Vagina (tissue), 2 donors: ENCODE data around the gene NYAP2. TPM values are rescaled to one million over a fixed set of nuclear protein-coding genes. Genes with fewer than 3 reads are reported as not detected.

Source experiments
- DNase-seq, 2 donors: peaks; one replicate each; pipeline ENCODE4 v3.0.0-alpha.2; 2017; ENCODE audit errors: extremely low spot score in 2 of 2
- H3K27ac ChIP-seq: fragments of 200-600 bp; sonication (generic); one replicate; pipeline ENCODE4 v1.5.1; 2019
- H3K27me3 ChIP-seq: fragments of 200-600 bp; sonication (generic); one replicate; pipeline ENCODE4 v1.5.1; 2019
- H3K36me3 ChIP-seq, 2 donors: fragments of 200-600 bp; sonication (generic); one replicate each; pipeline ENCODE4 v1.5.1; 2017 to 2019
- H3K4me1 ChIP-seq: fragments of 200-600 bp; sonication (generic); one replicate; pipeline ENCODE4 v1.5.1; 2019
- H3K4me3 ChIP-seq, 2 donors: fragments of 200-600 bp; sonication (generic); 1 replicate in 1 of 2; 2 replicates in 1 of 2; pipeline ENCODE4 v1.5.1; 2016 to 2019
- H3K9me3 ChIP-seq: fragments of 200-600 bp; sonication (generic); one replicate; pipeline ENCODE4 v1.5.1; 2019
- POLR2A ChIP-seq, 2 donors: fragments of 450-650 bp; IDR thresholded peaks; one replicate each; pipeline ENCODE4 v1.6.1; 2017; ENCODE audit warnings: antibody characterized with exemption in 2 of 2, mild to moderate bottlenecking in 2 of 2, moderate library complexity in 2 of 2
- POLR2AphosphoS5 ChIP-seq, 2 donors: sonication (generic); formaldehyde crosslinking; IDR thresholded peaks; one replicate each; pipeline ENCODE4 v1.9.0; 2017; ENCODE audit warnings: antibody characterized with exemption in 2 of 2, mild to moderate bottlenecking in 2 of 2, low read depth in 1 of 2; ENCODE audit not compliant: insufficient read depth in 1 of 2
- intact Hi-C: fragments of 100-400 bp; cut with DNase I; formaldehyde crosslinking; loops from one replicate; pipeline ENCODE4 v1.15.1; 2023
- total RNA-seq: library from RNA; depleted of rRNA; stranded (reverse); fragments of >200 nt; gene quantifications from one replicate; pipeline ENCODE4 v1.2.3, GENCODE V29; 2016
- TF ChIP-seq, protein P1 (sequence below), 3 experiments: fragments of 450-650 bp in 2 of 3; fragments of 200-600 bp in 1 of 3; sonication (generic) in 1 of 3; IDR thresholded peaks; one replicate each; pipeline ENCODE4 v1.5.1; 2017 to 2019; ENCODE audit warnings: antibody characterized with exemption in 3 of 3, mild to moderate bottlenecking in 2 of 3, moderate library complexity in 2 of 3

NYAP2 gene
- total RNA-seq, 1 donor from 2014 or later: 0.25 TPM

DNA sequence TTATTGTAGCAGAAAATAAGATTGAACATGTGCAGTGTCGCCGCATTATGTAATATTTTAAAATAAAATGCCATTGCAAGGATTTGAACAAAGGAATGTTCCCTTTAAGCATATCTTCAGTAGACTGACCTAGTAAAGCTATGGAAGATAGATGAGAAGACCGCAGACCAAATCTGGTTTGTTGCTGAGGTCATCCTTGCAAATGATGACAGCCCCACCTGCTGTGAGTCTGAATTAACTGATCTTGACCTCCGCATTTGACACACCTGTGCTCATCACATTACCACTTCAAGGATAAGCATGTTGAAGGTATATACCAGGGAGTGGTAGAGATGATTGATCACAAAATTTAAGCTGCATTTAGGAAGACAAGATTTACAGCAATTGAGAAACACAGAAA is 96.2 kb downstream of the NYAP2 start:
- Histone ChIP-seq H3K27ac (no peak overlapping the region), H3K4me1 (no peaks in the 10 kb centered on the region), H3K27me3 (no peaks in the 10 kb centered on the region), H3K4me3 (no peak overlapping the region), H3K36me3 (no peaks in the 10 kb centered on the region), H3K9me3 (no peaks in the 10 kb centered on the region)
- DNase-seq: no peak
- intact Hi-C loops: no loop called here
- TF ChIP-seq POLR2AphosphoS5 (IDR thresholded peaks at IDR 0.05; ENCODE audit: insufficient read depth in 1 of 2, low read depth in 1 of 2): no peak
- TF ChIP-seq POLR2A (IDR thresholded peaks at IDR 0.05): no peak
- TF ChIP-seq, protein P1, sequence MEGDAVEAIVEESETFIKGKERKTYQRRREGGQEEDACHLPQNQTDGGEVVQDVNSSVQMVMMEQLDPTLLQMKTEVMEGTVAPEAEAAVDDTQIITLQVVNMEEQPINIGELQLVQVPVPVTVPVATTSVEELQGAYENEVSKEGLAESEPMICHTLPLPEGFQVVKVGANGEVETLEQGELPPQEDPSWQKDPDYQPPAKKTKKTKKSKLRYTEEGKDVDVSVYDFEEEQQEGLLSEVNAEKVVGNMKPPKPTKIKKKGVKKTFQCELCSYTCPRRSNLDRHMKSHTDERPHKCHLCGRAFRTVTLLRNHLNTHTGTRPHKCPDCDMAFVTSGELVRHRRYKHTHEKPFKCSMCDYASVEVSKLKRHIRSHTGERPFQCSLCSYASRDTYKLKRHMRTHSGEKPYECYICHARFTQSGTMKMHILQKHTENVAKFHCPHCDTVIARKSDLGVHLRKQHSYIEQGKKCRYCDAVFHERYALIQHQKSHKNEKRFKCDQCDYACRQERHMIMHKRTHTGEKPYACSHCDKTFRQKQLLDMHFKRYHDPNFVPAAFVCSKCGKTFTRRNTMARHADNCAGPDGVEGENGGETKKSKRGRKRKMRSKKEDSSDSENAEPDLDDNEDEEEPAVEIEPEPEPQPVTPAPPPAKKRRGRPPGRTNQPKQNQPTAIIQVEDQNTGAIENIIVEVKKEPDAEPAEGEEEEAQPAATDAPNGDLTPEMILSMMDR (IDR thresholded peaks at IDR 0.05): no peak

DNA sequence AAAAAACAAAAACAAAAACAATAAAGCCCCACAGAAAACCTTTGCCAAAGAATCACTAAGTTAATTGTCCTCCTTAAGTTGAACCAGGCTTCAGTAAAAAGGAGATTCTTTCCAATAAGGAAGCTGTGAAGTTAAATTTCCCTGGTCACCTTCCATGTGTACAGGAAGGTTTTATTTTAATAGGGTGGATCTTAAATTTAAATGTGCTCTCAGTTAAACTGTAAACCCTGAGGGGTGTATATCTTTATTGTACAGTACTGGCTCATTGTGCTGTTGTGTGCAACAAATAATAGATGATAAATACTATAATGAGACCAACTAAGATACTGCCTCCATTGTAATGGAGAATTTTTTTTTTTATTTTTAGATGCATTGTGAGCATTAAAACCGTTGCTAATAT is 97.1 kb downstream of the NYAP2 start:
- H3K4me1 ChIP-seq: no peaks in the 10 kb centered on the region
- DNase-seq: no peak
- TF ChIP-seq POLR2AphosphoS5 (IDR thresholded peaks at IDR 0.05; ENCODE audit: insufficient read depth in 1 of 2, low read depth in 1 of 2) (no peak), POLR2A (IDR thresholded peaks at IDR 0.05) (no peak)
- TF ChIP-seq, protein P1 (IDR thresholded peaks at IDR 0.05): no peak
- H3K4me3 ChIP-seq: no peak overlapping the region
- H3K27me3 ChIP-seq: no peaks in the 10 kb centered on the region
- no peak overlapping the region for H3K27ac ChIP-seq
- H3K9me3 ChIP-seq: no peaks in the 10 kb centered on the region
- no peaks in the 10 kb centered on the region for H3K36me3 ChIP-seq
- intact Hi-C loops: no loop called here

DNA sequence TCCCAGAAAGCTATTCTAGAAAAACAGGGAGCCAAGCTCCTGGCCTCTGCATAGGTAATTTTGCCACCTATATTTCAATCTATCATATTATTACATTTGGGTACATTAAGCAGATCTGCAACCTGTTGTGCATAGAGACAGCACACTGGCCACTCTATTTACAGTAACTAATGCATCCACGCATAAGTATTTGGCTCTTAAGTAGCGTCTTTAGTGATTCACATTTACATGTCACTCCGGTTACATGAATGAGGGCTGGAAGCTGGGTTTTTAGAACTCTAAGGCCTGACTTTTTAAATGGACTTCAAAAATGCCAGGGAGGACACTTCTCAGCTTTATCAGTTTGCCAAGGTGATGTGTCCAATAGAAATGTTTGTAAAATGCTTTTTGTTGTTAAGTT is 97.7 kb downstream of the NYAP2 start:
- H3K9me3 ChIP-seq: no peaks in the 10 kb centered on the region
- no peaks in the 10 kb centered on the region for H3K4me1 ChIP-seq
- H3K27me3 ChIP-seq: no peaks in the 10 kb centered on the region
- no peaks in the 10 kb centered on the region for H3K36me3 ChIP-seq
- TF ChIP-seq, protein P1 (IDR thresholded peaks at IDR 0.05): no peak
- TF ChIP-seq POLR2A (IDR thresholded peaks at IDR 0.05) (no peak), POLR2AphosphoS5 (IDR thresholded peaks at IDR 0.05; ENCODE audit: insufficient read depth in 1 of 2, low read depth in 1 of 2) (no peak)
- H3K4me3 ChIP-seq: no peak overlapping the region
- no peak overlapping the region for H3K27ac ChIP-seq
- intact Hi-C loops: no loop called here
- DNase-seq: no peak

DNA sequence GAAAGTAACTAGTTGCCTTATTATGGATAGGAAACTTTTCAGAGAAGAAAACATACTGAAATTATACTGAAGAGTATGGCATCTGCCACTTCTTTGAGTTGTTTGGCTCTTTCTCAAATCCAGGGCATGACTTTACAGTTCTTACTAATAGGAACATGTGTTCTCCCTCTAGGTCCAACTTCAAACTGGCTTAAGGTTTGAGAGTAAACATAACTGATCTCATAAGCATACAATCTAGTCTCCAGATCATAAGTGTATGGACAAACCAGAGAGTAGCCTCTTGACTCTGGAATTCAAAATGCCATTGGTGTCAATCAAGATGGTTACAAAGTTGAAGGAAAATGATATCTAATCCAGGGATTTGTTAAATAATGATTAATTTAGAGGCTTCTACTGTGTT is 101.5 kb downstream of the NYAP2 start:
- H3K27me3 ChIP-seq: no peaks in the 10 kb centered on the region
- H3K27ac ChIP-seq: no peak overlapping the region
- H3K4me3 ChIP-seq: no peak overlapping the region
- no peaks in the 10 kb centered on the region for H3K4me1 ChIP-seq
- H3K9me3 ChIP-seq: no peaks in the 10 kb centered on the region
- intact Hi-C loops: no loop called here
- TF ChIP-seq POLR2A (IDR thresholded peaks at IDR 0.05) (no peak), POLR2AphosphoS5 (IDR thresholded peaks at IDR 0.05; ENCODE audit: insufficient read depth in 1 of 2, low read depth in 1 of 2) (no peak)
- TF ChIP-seq, protein P1 (IDR thresholded peaks at IDR 0.05): no peak
- no peaks in the 10 kb centered on the region for H3K36me3 ChIP-seq
- no peak for DNase-seq

DNA sequence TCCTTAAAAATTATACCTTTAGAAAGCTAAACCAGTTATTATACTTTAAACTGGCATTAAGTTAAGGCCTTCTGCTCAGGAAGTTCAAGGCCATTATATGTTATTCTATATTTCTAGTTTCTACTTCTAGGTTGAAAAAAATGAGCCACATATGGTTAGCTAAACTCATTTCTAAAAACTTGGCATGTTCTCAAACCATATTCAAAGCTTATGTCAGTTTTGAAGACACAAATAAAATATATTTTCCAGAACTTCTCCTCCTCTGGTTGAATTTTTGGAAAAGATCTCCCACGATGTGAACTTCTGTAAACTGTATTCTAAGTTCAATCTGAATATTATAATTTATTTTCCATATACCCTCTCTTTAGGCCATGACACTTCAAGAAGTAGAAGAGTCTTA is 103.5 kb downstream of the NYAP2 start:
- Histone ChIP-seq H3K36me3 (no peaks in the 10 kb centered on the region), H3K4me1 (no peaks in the 10 kb centered on the region), H3K27ac (no peak overlapping the region), H3K4me3 (no peak overlapping the region), H3K27me3 (no peaks in the 10 kb centered on the region), H3K9me3 (no peaks in the 10 kb centered on the region)
- intact Hi-C loops: no loop called here
- DNase-seq: no peak
- no peak for TF ChIP-seq POLR2AphosphoS5 (IDR thresholded peaks at IDR 0.05; ENCODE audit: insufficient read depth in 1 of 2, low read depth in 1 of 2)
- TF ChIP-seq, protein P1 (IDR thresholded peaks at IDR 0.05): no peak
- no peak for TF ChIP-seq POLR2A (IDR thresholded peaks at IDR 0.05)
